ENCODE results near the gene PPM1L.

The PPM1L gene

GRCh38 chr3:161081633-161082032 lies 325.6 kb downstream of the PPM1L start:
- H3K27me3 ChIP-seq (replicated peaks; ENCODE audit: control insufficient read depth, insufficient read depth, low read length), result no peaks in the 10 kb centered on the region
- no peak overlapping the region for H3K4me3 ChIP-seq (replicated peaks; ENCODE audit: low read depth, low read length)
- H3K36me3 ChIP-seq (ENCODE audit: control insufficient read depth, insufficient read depth, low read length), result no peaks in the 10 kb centered on the region
- TF ChIP-seq, protein P1, sequence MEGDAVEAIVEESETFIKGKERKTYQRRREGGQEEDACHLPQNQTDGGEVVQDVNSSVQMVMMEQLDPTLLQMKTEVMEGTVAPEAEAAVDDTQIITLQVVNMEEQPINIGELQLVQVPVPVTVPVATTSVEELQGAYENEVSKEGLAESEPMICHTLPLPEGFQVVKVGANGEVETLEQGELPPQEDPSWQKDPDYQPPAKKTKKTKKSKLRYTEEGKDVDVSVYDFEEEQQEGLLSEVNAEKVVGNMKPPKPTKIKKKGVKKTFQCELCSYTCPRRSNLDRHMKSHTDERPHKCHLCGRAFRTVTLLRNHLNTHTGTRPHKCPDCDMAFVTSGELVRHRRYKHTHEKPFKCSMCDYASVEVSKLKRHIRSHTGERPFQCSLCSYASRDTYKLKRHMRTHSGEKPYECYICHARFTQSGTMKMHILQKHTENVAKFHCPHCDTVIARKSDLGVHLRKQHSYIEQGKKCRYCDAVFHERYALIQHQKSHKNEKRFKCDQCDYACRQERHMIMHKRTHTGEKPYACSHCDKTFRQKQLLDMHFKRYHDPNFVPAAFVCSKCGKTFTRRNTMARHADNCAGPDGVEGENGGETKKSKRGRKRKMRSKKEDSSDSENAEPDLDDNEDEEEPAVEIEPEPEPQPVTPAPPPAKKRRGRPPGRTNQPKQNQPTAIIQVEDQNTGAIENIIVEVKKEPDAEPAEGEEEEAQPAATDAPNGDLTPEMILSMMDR (IDR thresholded peaks at IDR 0.05; ENCODE audit: insufficient read depth, low read length, poor library complexity, severe bottlenecking), result no peak
- no peak for DNase-seq (ENCODE audit: extremely low read depth, insufficient read length)

DNA sequence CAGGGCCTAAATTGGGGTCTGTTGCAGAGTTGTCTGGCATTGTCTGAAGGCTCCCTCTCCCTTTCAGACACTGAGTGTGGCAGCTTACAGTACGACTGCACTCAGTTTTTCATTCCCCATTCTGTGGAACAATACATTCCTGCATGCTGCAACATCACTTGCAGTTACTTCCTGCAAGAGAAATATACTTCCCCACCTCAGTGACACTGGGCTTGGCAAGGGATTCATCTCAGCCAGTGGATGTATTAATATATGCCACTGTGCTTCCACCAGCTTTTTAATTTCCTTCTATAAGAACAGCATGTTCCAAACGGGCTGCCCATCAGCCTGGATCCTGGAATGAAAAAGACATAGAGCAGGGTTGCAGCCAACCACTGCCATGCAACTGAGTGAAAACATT lies 326.0 kb downstream of the PPM1L start:
- TF ChIP-seq, protein P1 (IDR thresholded peaks at IDR 0.05; ENCODE audit: insufficient read depth, low read length, poor library complexity, severe bottlenecking), result no peak
- no peak for DNase-seq (ENCODE audit: extremely low read depth, insufficient read length)
- no peaks in the 10 kb centered on the region for H3K36me3 ChIP-seq (ENCODE audit: control insufficient read depth, insufficient read depth, low read length)
- no peak overlapping the region for H3K4me3 ChIP-seq (replicated peaks; ENCODE audit: low read depth, low read length)
- no peaks in the 10 kb centered on the region for H3K27me3 ChIP-seq (replicated peaks; ENCODE audit: control insufficient read depth, insufficient read depth, low read length)

DNA sequence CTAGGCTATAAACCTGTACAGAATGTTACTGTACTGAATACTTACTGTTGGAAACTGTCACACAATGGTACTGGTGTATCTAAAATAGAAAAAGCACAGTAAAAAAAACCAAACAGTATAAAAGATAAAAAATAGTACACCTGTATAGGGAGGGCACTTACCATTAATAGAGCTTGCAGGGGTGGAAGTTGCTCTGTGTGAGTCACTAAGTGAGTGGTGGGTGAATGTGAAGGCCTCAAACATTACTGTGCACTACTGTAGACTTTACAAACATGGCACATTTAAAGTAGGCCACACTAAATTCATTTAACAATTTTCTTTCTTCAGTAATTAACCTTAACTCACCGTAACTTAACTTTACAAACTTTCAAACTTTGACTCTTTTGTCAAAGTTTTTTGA lies 327.1 kb downstream of the PPM1L start:
- H3K36me3 ChIP-seq (ENCODE audit: control insufficient read depth, insufficient read depth, low read length), result no peaks in the 10 kb centered on the region
- no peaks in the 10 kb centered on the region for H3K27me3 ChIP-seq (replicated peaks; ENCODE audit: control insufficient read depth, insufficient read depth, low read length)
- H3K4me3 ChIP-seq (replicated peaks; ENCODE audit: low read depth, low read length), result no peak overlapping the region
- no peak for DNase-seq (ENCODE audit: extremely low read depth, insufficient read length)
- TF ChIP-seq, protein P1 (IDR thresholded peaks at IDR 0.05; ENCODE audit: insufficient read depth, low read length, poor library complexity, severe bottlenecking), result no peak

- Histone ChIP-seq H3K27me3 (replicated peaks; ENCODE audit: control insufficient read depth, insufficient read depth, low read length) (no peaks in the 10 kb centered on the region), H3K4me3 (replicated peaks; ENCODE audit: low read depth, low read length) (no peak overlapping the region), H3K36me3 (ENCODE audit: control insufficient read depth, insufficient read depth, low read length) (no peaks in the 10 kb centered on the region)
- TF ChIP-seq, protein P1 (IDR thresholded peaks at IDR 0.05; ENCODE audit: insufficient read depth, low read length, poor library complexity, severe bottlenecking), result no peak
- DNase-seq (ENCODE audit: extremely low read depth, insufficient read length), result no peak
Observed at GRCh38 chr3:161084277-161084676, 328.2 kb downstream of the PPM1L start.

- Histone ChIP-seq H3K27me3 (replicated peaks; ENCODE audit: control insufficient read depth, insufficient read depth, low read length) (no peaks in the 10 kb centered on the region), H3K4me3 (replicated peaks; ENCODE audit: low read depth, low read length) (no peak overlapping the region), H3K36me3 (ENCODE audit: control insufficient read depth, insufficient read depth, low read length) (no peaks in the 10 kb centered on the region)
- TF ChIP-seq, protein P1 (IDR thresholded peaks at IDR 0.05; ENCODE audit: insufficient read depth, low read length, poor library complexity, severe bottlenecking), result no peak
- no peak for DNase-seq (ENCODE audit: extremely low read depth, insufficient read length)
Observed at GRCh38 chr3:161093895-161094294, 337.9 kb downstream of the PPM1L start.

DNA sequence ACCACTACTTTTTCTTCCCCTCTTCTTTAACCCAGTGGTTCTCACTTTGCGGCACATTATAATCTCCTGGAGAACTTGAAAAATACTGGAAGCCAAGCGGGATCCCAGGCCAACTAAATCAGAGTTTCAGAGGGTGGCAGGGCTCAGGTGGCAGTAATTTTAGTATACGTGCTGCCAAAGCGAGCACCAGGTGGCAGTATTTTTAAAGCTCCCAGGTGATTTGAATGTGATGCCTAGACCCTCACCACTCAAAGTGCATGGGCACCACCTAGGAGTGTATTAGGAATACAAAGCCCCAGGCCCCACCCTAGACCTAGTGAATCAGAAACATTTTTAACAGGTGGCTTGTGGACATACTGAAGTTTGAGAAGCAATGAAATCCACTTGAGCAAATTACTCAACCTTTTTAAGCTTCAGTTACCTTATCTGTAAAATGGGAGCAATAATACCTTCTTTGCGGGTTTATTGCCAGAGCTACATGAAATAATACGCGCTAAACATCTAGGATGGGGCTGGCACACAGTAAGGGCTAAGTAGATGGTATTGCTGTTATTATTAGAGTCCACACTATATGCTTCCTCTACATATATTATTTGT lies 340.8 kb downstream of the PPM1L start:
- Histone ChIP-seq H3K4me3 (replicated peaks; ENCODE audit: low read depth, low read length) (no peak overlapping the region), H3K36me3 (ENCODE audit: control insufficient read depth, insufficient read depth, low read length) (no peaks in the 10 kb centered on the region), H3K27me3 (replicated peaks; ENCODE audit: control insufficient read depth, insufficient read depth, low read length) (no peaks in the 10 kb centered on the region)
- TF ChIP-seq, protein P1 (IDR thresholded peaks at IDR 0.05; ENCODE audit: insufficient read depth, low read length, poor library complexity, severe bottlenecking), result peak; percentile 51
- DNase-seq (ENCODE audit: extremely low read depth, insufficient read length), result no peak
